K562 (cell line): ENCODE results near the gene NT5C2. TPM values are rescaled to one million over a fixed set of nuclear protein-coding genes. Genes with fewer than 3 reads are reported as not detected.
A peak's percentile ranks its signal among the peaks of the same experiment; 100 is the strongest.

ENCODE experiments used
- BCL6 ChIP-seq: fragments of 250-450 bp; sonication (Bioruptor Pico); IDR thresholded peaks from 2 replicates; pipeline ENCODE4 v1.4.0; 2020
- BHLHE40 ChIP-seq: IDR thresholded peaks from 2 replicates; pipeline ENCODE4 v1.6.1; 2011; ENCODE audit warnings: low read length, improper control_type of control experiment
- DMBX1 ChIP-seq: fragments of 250-450 bp; sonication (Bioruptor Pico); IDR thresholded peaks from 2 replicates; pipeline ENCODE4 v1.8.0; 2022; ENCODE audit warnings: inconsistent platforms, mild to moderate bottlenecking, moderate library complexity, borderline replicate concordance
- DNMT1 ChIP-seq: fragments of 450-650 bp; IDR thresholded peaks from 2 replicates; pipeline ENCODE4 v1.6.1; 2016; ENCODE audit warnings: antibody characterized with exemption, mild to moderate bottlenecking
- ETV1 ChIP-seq: fragments of 450-650 bp; conservative IDR thresholded peaks from 2 replicates; pipeline ENCODE4 v1.6.1; 2016; ENCODE audit warnings: missing genetic modification characterization, control low read depth, low read depth, missing compliant biosample characterization
- MTA2 ChIP-seq: fragments of 450-650 bp; IDR thresholded peaks from 2 replicates; pipeline ENCODE4 v1.6.1; 2016; ENCODE audit warnings: low read depth
- NR3C1 ChIP-seq: sonication (generic); formaldehyde crosslinking; IDR thresholded peaks from 2 replicates; pipeline ENCODE4 v1.8.1; 2022; ENCODE audit warnings: missing genetic modification reagents
- PCBP2 ChIP-seq: fragments of 200-400 bp; formaldehyde crosslinking; IDR thresholded peaks from 2 replicates; pipeline ENCODE4 v1.6.1; 2018; ENCODE audit warnings: low read length, low read depth, mild to moderate bottlenecking, moderate library complexity; ENCODE audit not compliant: poor library complexity, severe bottlenecking
- POU5F1 ChIP-seq: fragments of 150-350 bp; IDR thresholded peaks from 2 replicates; pipeline ENCODE4 v1.6.1; 2014; ENCODE audit warnings: borderline replicate concordance, low read length, low read depth, mild to moderate bottlenecking; ENCODE audit not compliant: partially characterized antibody
- PPARD ChIP-seq: fragments of 250-450 bp; sonication (Bioruptor Pico); IDR thresholded peaks from 2 replicates; pipeline ENCODE4 v1.8.0; 2022; ENCODE audit warnings: inconsistent platforms, mild to moderate bottlenecking, moderate library complexity
- RUNX1 ChIP-seq: sonication (generic); IDR thresholded peaks from 2 replicates; pipeline ENCODE4 v1.6.1; 2016; ENCODE audit warnings: antibody characterized with exemption, low read depth
- TAF9B ChIP-seq: fragments of 450-650 bp; IDR thresholded peaks from 2 replicates; pipeline ENCODE4 v1.6.1; 2018; ENCODE audit warnings: mild to moderate bottlenecking; ENCODE audit not compliant: partially characterized antibody
- TOE1 ChIP-seq, 2 experiments: fragments of 450-650 bp in 1 of 2; sonication (generic) in 1 of 2; formaldehyde crosslinking in 1 of 2; IDR thresholded peaks; 2 replicates each; pipeline versions ENCODE4 v1.7.1 to v1.8.0; 2016 to 2022; ENCODE audit warnings: borderline replicate concordance in 2 of 2, mild to moderate bottlenecking in 2 of 2, antibody characterized with exemption in 1 of 2, inconsistent platforms in 1 of 2, low read depth in 1 of 2, missing genetic modification reagents in 1 of 2, moderate library complexity in 1 of 2
- XRCC4 ChIP-seq: IDR thresholded peaks from one replicate; pipeline ENCODE4 v1.6.1; 2011; ENCODE audit not compliant: insufficient read depth, insufficient read length; ENCODE audit errors: extremely low read depth
- ZFX ChIP-seq: sonication (generic); formaldehyde crosslinking; IDR thresholded peaks from 2 replicates; pipeline ENCODE4 v1.8.0; 2022; ENCODE audit warnings: mild to moderate bottlenecking, missing genetic modification reagents, moderate library complexity
- ZNF282 ChIP-seq: sonication (generic); formaldehyde crosslinking; IDR thresholded peaks from 2 replicates; pipeline ENCODE4 v1.8.1; 2023; ENCODE audit warnings: missing genetic modification reagents
- polyA plus RNA-seq, 8 experiments: library from polyadenylated mRNA; depleted of rRNA in 4 of 8; stranded (reverse) in 5 of 8; unstranded in 3 of 8; fragments of >200 nt; fragmentation: Nextera tagmentation in 2 of 8; fragmentation: Illumina TruSeq in 1 of 8; extraction: Ambion mirVana in 2 of 8; extraction: Trizol in 1 of 8; gene quantifications; 2 replicates each; pipeline versions ENCODE4 v1.2.1 to v1.2.3, GENCODE V29; 2011 to 2014; ENCODE audit warnings: inconsistent platforms in 1 of 8, missing spikeins in 1 of 8
- total RNA-seq, 7 experiments: library from RNA; depleted of rRNA in 6 of 7; stranded (reverse); fragments of >200 nt in 6 of 7; fragmentation: Illumina TruSeq in 2 of 7; extraction: Trizol in 2 of 7; gene quantifications; 2 replicates each; pipeline versions ENCODE4 v1.2.1 to v1.2.3, GENCODE V29; 2011 to 2021; ENCODE audit warnings: low replicate concordance in 1 of 7
- TF ChIP-seq, protein P1 (sequence below), 2 experiments: fragments of 450-650 bp; formaldehyde crosslinking in 1 of 2; IDR thresholded peaks; 2 replicates each; pipeline versions ENCODE4 v1.4.0 to v1.6.1; 2014 to 2020; ENCODE audit warnings: mild to moderate bottlenecking in 2 of 2, borderline replicate concordance in 1 of 2, low read depth in 1 of 2
- TF ChIP-seq, protein P2 (sequence below): fragments of 250-450 bp; sonication (Bioruptor Pico); IDR thresholded peaks from 2 replicates; pipeline ENCODE4 v1.6.1; 2021; ENCODE audit warnings: mild to moderate bottlenecking
- TF ChIP-seq, protein P3 (sequence below): fragments of 450-650 bp; formaldehyde crosslinking; IDR thresholded peaks from 2 replicates; pipeline ENCODE4 v1.4.0; 2020; ENCODE audit warnings: mild to moderate bottlenecking, mixed read lengths

NT5C2 gene
- total and polyA plus RNA-seq, 9 of the 15 experiments (the other 6 are each of a cell fraction or from before 2014, with no cell fraction given): 11.3 to 45.2 (median 27.7) TPM

DNA sequence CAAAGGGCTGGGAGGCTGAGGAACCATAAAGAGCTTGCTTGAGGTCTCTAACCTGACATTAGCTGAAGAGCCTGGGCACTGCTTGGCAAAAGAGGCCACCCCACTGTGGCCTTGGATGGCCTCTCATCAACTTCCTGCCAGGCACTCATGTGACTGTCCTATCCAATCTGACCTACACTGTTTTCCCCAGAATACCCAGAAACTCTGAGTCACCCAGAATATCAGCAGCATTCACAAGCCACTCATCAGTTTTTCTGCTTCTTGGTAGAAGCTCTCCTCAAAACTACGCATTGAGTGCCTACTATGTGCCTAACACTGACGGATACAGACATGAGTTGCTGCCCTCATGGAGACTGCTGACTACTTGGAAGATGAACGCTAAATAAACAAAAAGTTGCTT is 4.1 kb upstream of the NT5C2 start (continued):
- TF ChIP-seq PCBP2 (no peak), RUNX1 (no peak), ZFX (no peak), MTA2 (peak; percentile 44; the same call in 1 of the 2 replicates), BCL6 (CRISPR knock-in tag) (no peak), ZNF282 (CRISPR knock-in tag) (no peak), DMBX1 (CRISPR knock-in tag) (peak; percentile 92), TOE1 (IDR thresholded peaks at IDR 0.05; ENCODE audit: borderline replicate concordance) (peak; percentile 55; the same call in 1 of the 2 replicates), TOE1 (CRISPR knock-in tag; IDR thresholded peaks at IDR 0.05; ENCODE audit: borderline replicate concordance, low read depth) (no peak), ETV1 (tag) (peak; percentile 90), DNMT1 (no peak), TAF9B (no peak), PPARD (CRISPR knock-in tag) (no peak), XRCC4 (no peak), BHLHE40 (peak; percentile 77), NR3C1 (CRISPR knock-in tag) (no peak), POU5F1 (no peak)
- TF ChIP-seq, protein P1, sequence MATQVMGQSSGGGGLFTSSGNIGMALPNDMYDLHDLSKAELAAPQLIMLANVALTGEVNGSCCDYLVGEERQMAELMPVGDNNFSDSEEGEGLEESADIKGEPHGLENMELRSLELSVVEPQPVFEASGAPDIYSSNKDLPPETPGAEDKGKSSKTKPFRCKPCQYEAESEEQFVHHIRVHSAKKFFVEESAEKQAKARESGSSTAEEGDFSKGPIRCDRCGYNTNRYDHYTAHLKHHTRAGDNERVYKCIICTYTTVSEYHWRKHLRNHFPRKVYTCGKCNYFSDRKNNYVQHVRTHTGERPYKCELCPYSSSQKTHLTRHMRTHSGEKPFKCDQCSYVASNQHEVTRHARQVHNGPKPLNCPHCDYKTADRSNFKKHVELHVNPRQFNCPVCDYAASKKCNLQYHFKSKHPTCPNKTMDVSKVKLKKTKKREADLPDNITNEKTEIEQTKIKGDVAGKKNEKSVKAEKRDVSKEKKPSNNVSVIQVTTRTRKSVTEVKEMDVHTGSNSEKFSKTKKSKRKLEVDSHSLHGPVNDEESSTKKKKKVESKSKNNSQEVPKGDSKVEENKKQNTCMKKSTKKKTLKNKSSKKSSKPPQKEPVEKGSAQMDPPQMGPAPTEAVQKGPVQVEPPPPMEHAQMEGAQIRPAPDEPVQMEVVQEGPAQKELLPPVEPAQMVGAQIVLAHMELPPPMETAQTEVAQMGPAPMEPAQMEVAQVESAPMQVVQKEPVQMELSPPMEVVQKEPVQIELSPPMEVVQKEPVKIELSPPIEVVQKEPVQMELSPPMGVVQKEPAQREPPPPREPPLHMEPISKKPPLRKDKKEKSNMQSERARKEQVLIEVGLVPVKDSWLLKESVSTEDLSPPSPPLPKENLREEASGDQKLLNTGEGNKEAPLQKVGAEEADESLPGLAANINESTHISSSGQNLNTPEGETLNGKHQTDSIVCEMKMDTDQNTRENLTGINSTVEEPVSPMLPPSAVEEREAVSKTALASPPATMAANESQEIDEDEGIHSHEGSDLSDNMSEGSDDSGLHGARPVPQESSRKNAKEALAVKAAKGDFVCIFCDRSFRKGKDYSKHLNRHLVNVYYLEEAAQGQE (IDR thresholded peaks at IDR 0.05; ENCODE audit: borderline replicate concordance): no peak
- TF ChIP-seq, protein P1 (CRISPR knock-in tag; IDR thresholded peaks at IDR 0.05; ENCODE audit: low read depth): no peak
- TF ChIP-seq, protein P2, sequence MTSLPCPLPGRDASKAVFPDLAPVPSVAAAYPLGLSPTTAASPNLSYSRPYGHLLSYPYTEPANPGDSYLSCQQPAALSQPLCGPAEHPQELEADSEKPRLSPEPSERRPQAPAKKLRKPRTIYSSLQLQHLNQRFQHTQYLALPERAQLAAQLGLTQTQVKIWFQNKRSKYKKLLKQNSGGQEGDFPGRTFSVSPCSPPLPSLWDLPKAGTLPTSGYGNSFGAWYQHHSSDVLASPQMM (CRISPR knock-in tag): no peak
- TF ChIP-seq, protein P3, sequence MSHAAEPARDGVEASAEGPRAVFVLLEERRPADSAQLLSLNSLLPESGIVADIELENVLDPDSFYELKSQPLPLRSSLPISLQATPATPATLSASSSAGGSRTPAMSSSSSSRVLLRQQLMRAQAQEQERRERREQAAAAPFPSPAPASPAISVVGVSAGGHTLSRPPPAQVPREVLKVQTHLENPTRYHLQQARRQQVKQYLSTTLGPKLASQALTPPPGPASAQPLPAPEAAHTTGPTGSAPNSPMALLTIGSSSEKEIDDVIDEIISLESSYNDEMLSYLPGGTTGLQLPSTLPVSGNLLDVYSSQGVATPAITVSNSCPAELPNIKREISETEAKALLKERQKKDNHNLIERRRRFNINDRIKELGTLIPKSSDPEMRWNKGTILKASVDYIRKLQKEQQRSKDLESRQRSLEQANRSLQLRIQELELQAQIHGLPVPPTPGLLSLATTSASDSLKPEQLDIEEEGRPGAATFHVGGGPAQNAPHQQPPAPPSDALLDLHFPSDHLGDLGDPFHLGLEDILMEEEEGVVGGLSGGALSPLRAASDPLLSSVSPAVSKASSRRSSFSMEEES (CRISPR knock-in tag): no peak; the same call in 1 of the 2 replicates
